Immature natural killer cell (primary cell): Measurements from ENCODE around the gene FERMT2. TPM values are rescaled to one million over a fixed set of nuclear protein-coding genes. Genes with fewer than 3 reads are reported as not detected.

Experiments used
- DNase-seq, 3 donors: peaks; one replicate each; pipeline ENCODE4 v3.0.0; 2022; ENCODE audit warnings: mixed read lengths in 1 of 3
- H3K27ac Mint-ChIP-seq, 6 donors: one replicate each; pipeline ENCODE4 v1.8.0; 2020; ENCODE audit warnings: mixed read lengths in 6 of 6, mild to moderate bottlenecking in 5 of 6, inconsistent platforms in 4 of 6, moderate library complexity in 3 of 6
- H3K27me3 Mint-ChIP-seq, 3 donors: one replicate each; pipeline ENCODE4 v1.8.0; 2020 to 2021; ENCODE audit warnings: low read depth in 3 of 3, mild to moderate bottlenecking in 3 of 3, mixed read lengths in 3 of 3, moderate library complexity in 3 of 3, inconsistent platforms in 1 of 3
- H3K36me3 Mint-ChIP-seq, 3 donors: one replicate each; pipeline ENCODE4 v1.8.0; 2020; ENCODE audit warnings: mixed read lengths in 3 of 3, inconsistent platforms in 2 of 3, mild to moderate bottlenecking in 2 of 3
- H3K4me1 Mint-ChIP-seq, 2 donors: one replicate each; pipeline ENCODE4 v1.8.0; 2020; ENCODE audit warnings: inconsistent platforms in 2 of 2, mild to moderate bottlenecking in 2 of 2, mixed read lengths in 2 of 2, moderate library complexity in 1 of 2
- H3K4me3 Mint-ChIP-seq, 5 donors: one replicate each; pipeline ENCODE4 v1.8.0; 2020; ENCODE audit warnings: mild to moderate bottlenecking in 5 of 5, mixed read lengths in 5 of 5, inconsistent platforms in 3 of 5, moderate library complexity in 3 of 5
- H3K9me3 Mint-ChIP-seq, 6 donors: one replicate each; pipeline ENCODE4 v1.8.0; 2020; ENCODE audit warnings: mild to moderate bottlenecking in 6 of 6, mixed read lengths in 6 of 6, inconsistent platforms in 4 of 6, moderate library complexity in 3 of 6
- polyA plus RNA-seq, 3 donors: library from polyadenylated mRNA; unstranded; fragments of 300-500 nt; fragmentation: Illumina TruSeq; gene quantifications; one replicate each; pipeline ENCODE4 v1.2.3, GENCODE V29; 2021

Gene FERMT2
- polyA plus RNA-seq, 3 donors from 2014 or later: not detected

GRCh38 chr14:52861403-52861802, 89.4 kb downstream of the FERMT2 start:
- H3K4me3 Mint-ChIP-seq: no peak overlapping the region
- H3K9me3 Mint-ChIP-seq: no peaks in the 10 kb centered on the region
- H3K4me1 Mint-ChIP-seq: no peaks in the 10 kb centered on the region
- no peak for DNase-seq
- no peak overlapping the region for H3K27ac Mint-ChIP-seq
- no peaks in the 10 kb centered on the region for H3K36me3 Mint-ChIP-seq
- peaks cover 0 to 1% (median 0%) of the 10 kb centered on the region in 3 donors for H3K27me3 Mint-ChIP-seq

GRCh38 chr14:52860910-52861309, 89.9 kb downstream of the FERMT2 start:
- no peak for DNase-seq
- H3K4me3 Mint-ChIP-seq: no peak overlapping the region
- H3K27me3 Mint-ChIP-seq: peaks cover 0 to 1% (median 0%) of the 10 kb centered on the region in 3 donors
- H3K4me1 Mint-ChIP-seq: no peaks in the 10 kb centered on the region
- no peaks in the 10 kb centered on the region for H3K36me3 Mint-ChIP-seq
- H3K27ac Mint-ChIP-seq: no peak overlapping the region
- H3K9me3 Mint-ChIP-seq: no peaks in the 10 kb centered on the region

- no peaks in the 10 kb centered on the region for H3K9me3 Mint-ChIP-seq
- no peak overlapping the region for H3K4me3 Mint-ChIP-seq
- no peak overlapping the region for H3K27ac Mint-ChIP-seq
- H3K27me3 Mint-ChIP-seq: peaks cover 0 to 1% (median 0%) of the 10 kb centered on the region in 3 donors
- H3K36me3 Mint-ChIP-seq: no peaks in the 10 kb centered on the region
- no peak for DNase-seq
- H3K4me1 Mint-ChIP-seq: no peaks in the 10 kb centered on the region
Observed at GRCh38 chr14:52860209-52860608, 90.6 kb downstream of the FERMT2 start.

GRCh38 chr14:52856139-52856538, 94.7 kb downstream of the FERMT2 start:
- H3K9me3 Mint-ChIP-seq: no peaks in the 10 kb centered on the region
- H3K4me1 Mint-ChIP-seq: no peaks in the 10 kb centered on the region
- H3K36me3 Mint-ChIP-seq: no peaks in the 10 kb centered on the region
- peaks cover 0 to 1% (median 0%) of the 10 kb centered on the region in 3 donors for H3K27me3 Mint-ChIP-seq
- H3K27ac Mint-ChIP-seq: no peak overlapping the region
- DNase-seq: no peak
- no peak overlapping the region for H3K4me3 Mint-ChIP-seq

GRCh38 chr14:52853522-52853854, 97.4 kb downstream of the FERMT2 start:
- no peaks in the 10 kb centered on the region for H3K9me3 Mint-ChIP-seq
- H3K27me3 Mint-ChIP-seq: peaks cover 0 to 5% (median 4%) of the 10 kb centered on the region in 3 donors
- no peak for DNase-seq
- H3K4me3 Mint-ChIP-seq: no peak overlapping the region
- no peaks in the 10 kb centered on the region for H3K4me1 Mint-ChIP-seq
- no peak overlapping the region for H3K27ac Mint-ChIP-seq
- no peaks in the 10 kb centered on the region for H3K36me3 Mint-ChIP-seq

- DNase-seq: no peak
- H3K4me1 Mint-ChIP-seq: no peaks in the 10 kb centered on the region
- no peak overlapping the region for H3K4me3 Mint-ChIP-seq
- H3K27ac Mint-ChIP-seq: no peak overlapping the region
- H3K27me3 Mint-ChIP-seq: peaks cover 0 to 5% (median 4%) of the 10 kb centered on the region in 3 donors
- H3K9me3 Mint-ChIP-seq: no peaks in the 10 kb centered on the region
- H3K36me3 Mint-ChIP-seq: no peaks in the 10 kb centered on the region
Observed at GRCh38 chr14:52852810-52853521, 97.9 kb downstream of the FERMT2 start.

GRCh38 chr14:52850451-52850909, 100.4 kb downstream of the FERMT2 start:
- Mint-ChIP-seq H3K9me3 (no peaks in the 10 kb centered on the region), H3K4me1 (no peaks in the 10 kb centered on the region), H3K27me3 (peaks cover 0 to 5% (median 3%) of the 10 kb centered on the region in 3 donors), H3K36me3 (no peaks in the 10 kb centered on the region), H3K27ac (no peak overlapping the region), H3K4me3 (no peak overlapping the region)
- no peak for DNase-seq

- no peaks in the 10 kb centered on the region for H3K36me3 Mint-ChIP-seq
- no peaks in the 10 kb centered on the region for H3K4me1 Mint-ChIP-seq
- H3K27ac Mint-ChIP-seq: no peak overlapping the region
- peaks cover 5 to 8% (median 5%) of the 10 kb centered on the region in 3 donors for H3K27me3 Mint-ChIP-seq
- no peak overlapping the region for H3K4me3 Mint-ChIP-seq
- no peaks in the 10 kb centered on the region for H3K9me3 Mint-ChIP-seq
- DNase-seq: no peak
Observed at GRCh38 chr14:52848626-52849025, 102.2 kb downstream of the FERMT2 start.

- H3K27me3 Mint-ChIP-seq: peaks cover 5 to 8% (median 5%) of the 10 kb centered on the region in 3 donors
- no peaks in the 10 kb centered on the region for H3K36me3 Mint-ChIP-seq
- H3K27ac Mint-ChIP-seq: no peak overlapping the region
- no peak for DNase-seq
- H3K9me3 Mint-ChIP-seq: no peaks in the 10 kb centered on the region
- no peaks in the 10 kb centered on the region for H3K4me1 Mint-ChIP-seq
- H3K4me3 Mint-ChIP-seq: no peak overlapping the region
Observed at GRCh38 chr14:52846591-52846990, 104.3 kb downstream of the FERMT2 start.

- Mint-ChIP-seq H3K4me3 (no peak overlapping the region), H3K4me1 (no peaks in the 10 kb centered on the region), H3K27ac (no peak overlapping the region), H3K27me3 (peaks cover 0 to 5% (median 5%) of the 10 kb centered on the region in 3 donors), H3K9me3 (no peaks in the 10 kb centered on the region), H3K36me3 (no peaks in the 10 kb centered on the region)
- DNase-seq: no peak
Observed at GRCh38 chr14:52845081-52845480, 105.8 kb downstream of the FERMT2 start.

GRCh38 chr14:52844262-52845060, 106.4 kb downstream of the FERMT2 start:
- no peak for DNase-seq
- Mint-ChIP-seq H3K27ac (no peak overlapping the region), H3K27me3 (peaks cover 0 to 7% (median 5%) of the 10 kb centered on the region in 3 donors), H3K4me1 (no peaks in the 10 kb centered on the region), H3K36me3 (no peaks in the 10 kb centered on the region), H3K9me3 (no peaks in the 10 kb centered on the region), H3K4me3 (no peak overlapping the region)

GRCh38 chr14:52840877-52841276, 110.0 kb downstream of the FERMT2 start:
- H3K9me3 Mint-ChIP-seq: peaks cover 0 to 1% (median 0%) of the 10 kb centered on the region in 6 donors
- H3K27me3 Mint-ChIP-seq: peaks cover 0 to 7% (median 5%) of the 10 kb centered on the region in 3 donors
- no peak overlapping the region for H3K4me3 Mint-ChIP-seq
- no peaks in the 10 kb centered on the region for H3K36me3 Mint-ChIP-seq
- no peak for DNase-seq
- no peak overlapping the region for H3K27ac Mint-ChIP-seq
- no peaks in the 10 kb centered on the region for H3K4me1 Mint-ChIP-seq

GRCh38 chr14:52837451-52837850, 113.4 kb downstream of the FERMT2 start:
- H3K4me3 Mint-ChIP-seq: no peak overlapping the region
- DNase-seq: no peak
- no peaks in the 10 kb centered on the region for H3K36me3 Mint-ChIP-seq
- H3K9me3 Mint-ChIP-seq: peaks cover 0 to 1% (median 0%) of the 10 kb centered on the region in 6 donors
- H3K27me3 Mint-ChIP-seq: peaks cover 0 to 4% (median 2%) of the 10 kb centered on the region in 3 donors
- no peak overlapping the region for H3K27ac Mint-ChIP-seq
- no peaks in the 10 kb centered on the region for H3K4me1 Mint-ChIP-seq

- no peak overlapping the region for H3K4me3 Mint-ChIP-seq
- no peaks in the 10 kb centered on the region for H3K4me1 Mint-ChIP-seq
- H3K9me3 Mint-ChIP-seq: peaks cover 0 to 1% (median 0%) of the 10 kb centered on the region in 6 donors
- DNase-seq: no peak
- H3K27ac Mint-ChIP-seq: no peak overlapping the region
- peaks cover 0 to 4% (median 2%) of the 10 kb centered on the region in 3 donors for H3K27me3 Mint-ChIP-seq
- no peaks in the 10 kb centered on the region for H3K36me3 Mint-ChIP-seq
Observed at GRCh38 chr14:52836063-52836462, 114.8 kb downstream of the FERMT2 start.
